Cerebellar nuclear complex (tissue), 1 donor: Measurements from ENCODE around the gene RNU6-9.
"Not testable (repeated sequence)": the region's sequence is repeated elsewhere in the genome, so short reads cannot be mapped to it uniquely, and the experiment has no call there.

ENCODE experiments used
- DNase-seq, 2 experiments: peaks; one replicate each; lab custom pipeline; 2025; lab: John Stamatoyannopoulos, UW

RNU6-9 gene

DNA sequence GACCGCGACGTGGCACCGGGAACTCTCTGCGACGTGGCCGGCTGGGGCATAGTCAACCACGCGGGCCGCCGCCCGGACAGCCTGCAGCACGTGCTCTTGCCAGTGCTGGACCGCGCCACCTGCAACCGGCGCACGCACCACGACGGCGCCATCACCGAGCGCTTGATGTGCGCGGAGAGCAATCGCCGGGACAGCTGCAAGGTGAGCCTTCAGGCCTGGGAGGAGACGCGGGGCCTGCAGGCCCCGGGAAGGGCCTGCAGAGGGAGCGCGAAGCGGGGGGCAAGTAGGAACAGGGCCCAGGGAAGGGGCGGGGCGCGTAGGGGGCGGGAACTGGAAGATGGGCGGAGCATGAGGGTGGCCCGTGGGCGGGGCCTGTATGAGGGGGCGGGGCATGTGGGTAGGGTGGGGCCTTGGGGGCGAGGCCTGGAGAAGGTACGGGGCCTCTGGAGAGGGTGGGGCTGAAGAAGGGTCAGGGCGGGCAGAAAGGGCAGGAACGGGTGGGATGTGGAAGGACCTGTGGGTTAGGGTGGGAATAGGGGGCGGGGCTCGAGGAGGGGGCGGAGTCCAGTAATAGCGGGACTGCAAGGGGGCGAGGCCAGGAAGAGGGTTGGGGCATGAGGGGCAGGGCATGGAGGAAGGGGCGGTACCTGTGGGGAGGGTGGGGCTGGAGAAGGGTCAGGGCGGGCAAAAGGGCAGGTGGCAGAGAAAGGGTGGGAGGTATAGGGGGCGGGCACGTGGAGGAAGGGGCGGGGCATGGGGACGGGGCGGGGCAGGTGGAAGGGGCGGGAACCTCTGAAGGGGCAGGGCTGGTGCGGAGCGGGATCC lies 31.3 kb upstream of the RNU6-9 start:
- DNase-seq = no peak

DNA sequence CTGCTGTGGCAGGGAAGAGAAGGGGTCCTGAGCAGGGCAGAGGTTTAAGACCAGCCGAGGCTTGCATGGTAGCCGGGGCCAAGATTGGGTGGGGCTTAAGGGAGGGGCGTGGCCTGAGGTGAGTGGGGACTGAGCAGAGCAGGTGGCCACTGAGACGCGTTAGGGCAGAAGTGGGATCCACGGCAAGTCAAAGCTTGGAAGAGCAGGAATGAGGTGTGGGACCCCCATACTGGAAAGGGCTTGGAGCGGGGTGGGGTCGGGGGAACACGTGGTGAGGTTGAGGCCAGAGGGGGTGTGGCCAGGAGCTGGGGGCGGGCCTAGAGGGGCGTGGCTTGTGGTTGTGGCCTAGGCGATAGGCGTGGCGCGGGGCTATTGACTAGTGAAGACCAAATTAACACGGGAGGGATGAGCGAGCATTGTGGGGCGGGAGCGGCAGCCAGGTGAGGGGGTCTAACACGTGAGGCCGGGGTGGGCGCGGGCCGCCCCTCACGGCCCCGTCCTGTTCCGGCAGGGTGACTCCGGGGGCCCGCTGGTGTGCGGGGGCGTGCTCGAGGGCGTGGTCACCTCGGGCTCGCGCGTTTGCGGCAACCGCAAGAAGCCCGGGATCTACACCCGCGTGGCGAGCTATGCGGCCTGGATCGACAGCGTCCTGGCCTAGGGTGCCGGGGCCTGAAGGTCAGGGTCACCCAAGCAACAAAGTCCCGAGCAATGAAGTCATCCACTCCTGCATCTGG lies 30.5 kb upstream of the RNU6-9 start:
- no peak for DNase-seq

DNA sequence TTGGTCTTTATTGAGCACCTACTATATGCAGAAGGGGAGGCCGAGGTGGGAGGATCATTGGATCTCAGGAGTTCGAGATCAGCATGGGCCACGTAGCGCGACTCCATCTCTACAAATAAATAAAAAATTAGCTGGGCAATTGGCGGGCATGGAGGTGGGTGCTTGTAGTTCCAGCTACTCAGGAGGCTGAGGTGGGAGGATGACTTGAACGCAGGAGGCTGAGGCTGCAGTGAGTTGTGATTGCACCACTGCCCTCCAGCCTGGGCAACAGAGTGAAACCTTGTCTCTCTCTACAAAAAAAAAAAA lies 30.0 kb upstream of the RNU6-9 start:
- DNase-seq = no peak

DNA sequence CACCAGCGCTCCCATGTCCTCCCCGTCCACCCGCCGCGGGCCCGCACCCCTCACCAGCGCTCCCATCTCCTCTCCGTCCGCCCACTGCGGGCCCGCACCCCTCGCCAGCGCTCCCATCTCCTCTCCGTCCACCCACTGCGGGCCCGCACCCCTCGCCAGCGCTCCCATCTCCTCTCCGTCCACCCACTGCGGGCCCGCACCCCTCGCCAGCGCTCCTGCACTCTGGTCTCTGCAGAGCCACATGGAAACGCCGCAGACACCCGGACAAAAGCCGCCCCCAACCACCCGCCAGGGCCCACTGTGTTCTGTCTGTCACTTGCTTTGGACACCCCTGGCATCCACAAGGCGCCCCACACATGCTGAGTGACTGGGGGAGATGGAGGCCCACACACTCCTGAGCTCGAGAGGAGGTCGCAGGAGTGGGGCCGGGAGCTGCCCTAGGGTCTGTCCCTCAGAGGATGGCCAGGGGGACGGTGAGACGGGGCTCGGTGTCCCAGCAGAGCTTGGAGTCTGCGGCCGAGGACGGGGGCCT lies 26.4 kb upstream of the RNU6-9 start:
- no peak for DNase-seq

DNA sequence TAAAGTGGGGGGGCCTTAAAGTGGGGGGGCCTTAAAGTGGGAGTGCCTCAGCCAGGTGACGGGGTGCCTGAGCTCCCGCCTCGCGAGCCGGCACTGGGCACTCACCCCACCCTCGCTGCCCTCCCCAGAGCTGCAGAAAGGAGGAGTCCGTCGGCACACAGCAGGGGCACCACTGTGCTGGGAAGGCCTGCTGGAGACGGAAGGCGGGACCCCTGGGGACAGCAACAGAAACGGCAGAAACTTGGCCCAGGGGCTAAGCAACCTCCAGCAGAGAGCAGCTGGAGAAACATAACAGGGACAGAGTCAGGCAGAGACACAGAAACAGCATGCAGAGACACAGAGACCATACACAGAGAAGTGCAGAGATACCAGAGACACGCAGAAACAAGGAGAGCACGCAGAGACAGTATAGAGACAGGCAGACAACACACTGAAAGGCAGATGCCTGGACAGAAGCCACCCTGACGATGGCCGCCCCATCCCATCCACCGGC lies 25.9 kb upstream of the RNU6-9 start:
- DNase-seq = no peak

DNA sequence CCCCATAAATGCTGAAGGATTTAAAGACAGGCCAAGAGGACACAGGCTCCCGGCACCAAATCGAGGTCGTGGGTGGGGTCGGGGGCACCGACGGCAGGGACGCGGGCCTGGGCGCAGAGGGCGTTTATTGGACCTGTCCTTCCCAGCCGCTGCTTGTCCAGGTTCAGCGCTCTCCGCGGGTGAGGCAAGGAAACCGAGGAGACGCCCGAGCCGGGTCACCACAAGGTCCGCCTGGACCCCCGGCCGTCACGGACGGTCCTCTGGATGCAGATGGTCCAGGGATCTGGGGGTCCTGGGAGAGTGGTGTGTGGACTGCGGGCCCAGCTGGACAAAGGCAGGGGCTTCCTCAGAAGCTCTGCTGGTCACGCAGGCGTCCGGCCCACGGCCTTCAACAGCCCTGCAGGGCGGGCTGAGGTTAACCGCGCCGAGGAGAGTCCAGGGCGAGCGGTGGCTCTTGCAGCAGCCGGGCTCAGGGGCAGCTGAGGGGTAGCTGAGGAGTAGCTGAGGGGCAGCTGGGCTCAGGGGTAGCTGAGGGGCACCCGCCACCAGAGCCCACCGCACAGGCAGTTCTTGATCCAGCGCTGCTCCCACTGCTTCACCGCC lies 25.3 kb upstream of the RNU6-9 start:
- DNase-seq = no peak

DNA sequence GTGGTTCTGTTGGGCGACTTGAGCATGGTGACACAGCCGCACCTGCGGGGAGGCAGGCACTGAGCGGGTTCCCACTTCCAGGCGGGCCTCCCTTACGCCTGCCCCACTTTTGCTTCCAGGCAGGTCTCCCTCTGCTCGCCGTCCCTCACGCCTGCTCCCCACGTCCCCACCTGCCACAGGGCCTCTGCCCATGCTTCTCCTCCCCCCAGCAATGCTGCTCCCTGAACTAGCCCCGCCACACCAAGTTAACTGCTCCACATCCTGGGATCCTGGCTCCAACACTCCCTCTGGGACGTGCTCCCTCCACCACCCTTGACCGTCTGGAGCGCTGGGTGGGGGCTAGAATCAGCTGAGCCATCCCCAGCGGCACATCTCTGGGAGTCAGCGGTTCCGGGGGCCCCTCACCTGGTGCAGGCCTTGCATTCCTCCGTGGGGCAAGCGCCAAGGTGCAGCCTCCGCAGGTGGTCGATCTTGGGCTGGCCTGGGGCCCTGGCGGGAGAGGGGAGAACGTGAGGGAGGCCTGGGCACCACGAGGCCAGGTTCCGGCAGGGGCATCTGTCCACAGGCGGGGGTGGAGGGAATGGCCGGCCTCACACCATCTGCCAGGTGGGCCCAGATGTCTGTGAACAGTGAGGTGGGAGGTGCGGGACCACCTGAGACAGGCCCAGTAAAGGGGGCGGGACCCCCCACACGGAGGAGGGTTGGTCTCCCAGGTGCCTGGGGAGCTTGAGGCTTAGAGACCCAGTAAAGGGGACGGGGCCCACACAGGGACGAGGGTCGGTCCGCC lies 24.6 kb upstream of the RNU6-9 start:
- DNase-seq = no peak

DNA sequence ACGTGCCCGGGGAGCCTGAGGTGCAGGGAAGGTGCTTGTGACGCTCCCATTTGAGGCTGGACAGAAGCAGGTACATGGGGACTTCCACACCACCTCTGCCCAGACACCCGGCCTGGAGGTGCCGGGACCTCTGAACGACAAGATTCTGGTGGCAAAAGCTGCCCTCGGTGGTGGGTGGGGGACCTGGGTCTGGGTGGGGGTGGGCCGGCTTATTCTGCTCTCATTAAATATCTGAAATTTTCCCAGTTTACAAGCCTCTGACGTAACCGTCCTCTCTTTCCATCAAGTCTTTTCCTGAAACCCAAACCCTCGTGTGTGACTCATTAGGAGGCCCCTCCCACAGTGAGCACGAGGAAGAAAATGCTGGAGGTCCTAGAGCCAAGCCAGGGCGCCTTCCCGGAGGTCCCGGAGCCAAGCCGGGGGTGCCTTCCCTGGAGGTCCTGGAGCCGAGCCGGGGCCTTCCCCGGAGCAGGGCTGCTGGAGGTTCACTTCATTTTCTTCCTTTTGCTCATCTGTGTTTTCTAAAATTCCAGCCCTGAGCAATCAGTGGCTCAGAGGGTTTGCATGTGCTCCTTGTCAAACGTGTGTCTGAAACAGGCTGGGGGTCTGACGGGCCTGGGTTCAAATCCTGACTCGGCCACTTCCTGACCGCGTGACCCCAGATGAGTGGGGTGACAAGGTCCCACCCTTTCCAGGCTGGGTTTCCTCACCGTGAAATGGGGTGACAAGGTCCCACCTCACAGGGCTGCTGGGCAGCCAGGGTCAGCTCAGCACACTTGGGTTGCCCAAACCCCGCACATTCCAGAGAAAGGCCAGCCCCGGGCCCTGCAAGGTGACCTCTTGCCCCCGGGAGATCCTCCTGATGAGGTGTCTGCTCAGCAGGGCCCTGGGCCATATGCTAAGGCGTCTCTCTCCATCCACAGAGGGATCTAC lies 23.8 kb upstream of the RNU6-9 start:
- DNase-seq = no peak

DNA sequence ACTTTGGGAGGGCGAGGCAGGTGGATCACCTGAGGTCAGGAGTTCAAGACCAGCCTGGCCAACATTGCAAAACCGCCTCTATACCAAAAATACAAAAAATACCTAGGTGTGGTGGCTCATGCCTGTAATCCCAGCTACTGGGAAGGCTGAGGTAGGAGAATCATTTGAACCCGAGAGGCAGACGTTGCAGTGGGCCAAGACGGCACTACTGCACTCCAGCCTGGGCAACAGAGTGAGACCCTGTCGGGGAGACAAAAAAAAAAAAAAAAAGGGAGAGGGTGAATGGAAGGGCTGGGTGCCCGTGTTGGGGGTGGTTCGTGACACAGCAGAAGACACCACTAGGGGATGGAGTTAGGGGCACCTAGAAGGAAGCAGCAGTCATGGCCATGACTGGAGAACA lies 23.0 kb upstream of the RNU6-9 start:
- no peak for DNase-seq

DNA sequence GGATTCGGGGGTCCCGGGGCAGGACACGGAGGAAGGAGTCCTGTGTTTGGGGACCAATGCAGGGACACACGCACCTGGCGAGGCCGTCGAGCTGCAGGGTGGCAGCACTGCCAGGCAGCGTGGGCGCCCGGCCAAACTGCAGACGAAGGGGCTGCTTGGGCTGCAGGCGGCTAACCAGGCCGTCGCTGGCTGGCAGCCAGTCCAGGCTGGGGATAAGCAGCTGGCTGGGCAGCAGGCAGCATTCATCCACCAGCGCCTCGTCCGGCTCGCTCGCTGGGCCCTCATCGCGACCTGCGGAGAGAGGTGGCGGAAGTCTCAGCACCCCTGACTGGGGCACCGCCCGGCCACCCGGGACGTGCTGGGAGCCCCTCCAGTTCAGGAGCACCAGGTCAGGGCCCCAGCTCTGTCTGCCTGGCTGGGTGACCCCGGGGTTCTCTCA lies 22.3 kb upstream of the RNU6-9 start:
- DNase-seq = no peak

DNA sequence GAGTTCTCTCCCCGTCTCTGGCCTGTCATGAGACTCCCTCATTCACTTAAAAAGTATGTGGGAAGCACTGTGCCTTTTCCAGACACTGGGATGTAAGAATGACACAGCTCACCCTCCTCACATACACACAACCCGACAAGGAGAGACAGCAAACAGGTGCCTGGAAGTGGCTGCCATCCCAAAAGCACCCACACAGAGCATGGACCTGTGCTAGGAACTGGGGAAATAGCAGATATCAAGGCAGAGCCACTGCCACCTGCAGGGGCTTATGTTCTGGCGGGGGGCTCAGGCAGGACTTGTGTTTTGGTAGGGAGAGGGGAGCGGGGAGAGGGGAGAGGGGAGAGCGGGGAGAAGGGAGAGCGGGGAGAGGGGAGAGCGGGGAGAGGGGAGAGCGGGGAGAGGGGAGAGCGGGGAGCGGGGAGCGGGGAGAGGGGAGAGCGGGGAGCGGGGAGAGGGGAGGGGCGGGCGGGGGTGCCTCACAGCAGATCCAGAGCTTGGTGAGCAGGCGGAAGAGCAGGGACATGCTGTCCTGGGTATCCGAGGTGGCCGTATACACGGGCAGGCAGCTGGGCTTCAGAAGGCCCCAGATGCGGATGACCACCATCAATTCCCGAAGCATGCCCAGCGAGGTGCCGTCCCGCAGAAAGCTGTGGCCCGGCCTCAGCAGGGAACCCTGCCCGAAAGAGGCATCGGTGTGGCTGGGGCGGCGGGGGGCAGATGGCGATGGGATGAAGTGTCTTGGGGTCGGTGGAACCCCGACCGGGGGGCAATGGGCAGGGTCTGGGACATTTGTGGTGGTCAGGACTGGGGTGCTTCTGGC lies 21.6 kb upstream of the RNU6-9 start:
- no peak for DNase-seq

DNA sequence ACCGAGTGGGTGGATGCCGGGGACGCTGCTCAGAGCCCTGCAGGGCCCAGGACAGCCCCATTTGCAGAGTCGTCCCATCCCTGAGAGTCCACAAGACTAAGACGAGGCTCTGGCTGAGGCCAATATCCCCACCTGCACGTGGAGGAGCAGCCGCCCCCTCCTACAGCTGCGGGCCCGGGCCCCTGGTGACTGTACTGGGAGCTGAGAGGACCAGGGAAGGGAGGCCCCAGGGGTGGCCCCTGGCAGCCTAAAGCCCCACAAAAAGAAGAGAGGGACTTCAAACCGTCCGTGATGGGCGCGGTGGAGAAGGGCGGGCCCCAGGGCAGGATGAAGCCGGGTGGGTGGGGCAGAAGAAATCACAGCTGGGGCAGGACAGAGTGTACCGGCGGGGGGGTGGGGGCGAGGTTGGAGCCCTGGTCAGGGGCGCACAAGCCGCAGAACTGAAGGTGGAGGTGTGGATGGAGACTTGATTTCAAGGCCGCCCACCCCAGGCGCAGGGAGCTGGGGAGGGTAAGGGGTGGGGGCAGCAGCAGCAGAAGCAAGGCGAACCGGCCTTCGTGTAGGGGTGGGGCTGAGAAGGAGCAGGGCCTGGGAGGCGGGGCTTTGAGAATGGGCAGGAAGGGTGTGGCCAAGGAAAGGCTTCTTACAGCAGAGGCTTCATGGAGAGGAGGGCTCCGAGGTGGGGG lies 20.9 kb upstream of the RNU6-9 start:
- DNase-seq = no peak

DNA sequence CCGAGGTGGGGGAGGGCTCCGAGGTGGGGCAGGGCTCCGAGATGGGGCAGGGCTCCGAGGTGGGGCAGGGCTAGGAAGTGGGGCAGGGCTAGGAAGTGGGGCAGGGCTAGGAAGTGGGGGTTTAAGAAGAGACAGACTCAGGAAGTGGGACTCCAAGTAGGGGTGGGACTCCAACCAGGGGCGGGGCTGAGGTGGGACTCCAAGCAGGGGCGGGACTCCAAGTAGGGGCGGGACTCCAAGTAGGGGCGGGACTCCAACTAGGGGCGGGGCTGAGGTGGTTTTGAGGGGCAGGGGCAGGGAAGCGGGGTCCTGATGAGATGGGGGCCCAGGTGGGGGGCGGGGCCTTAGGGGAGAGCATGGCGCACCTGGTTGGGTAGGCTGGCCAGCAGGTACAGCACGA lies 20.2 kb upstream of the RNU6-9 start:
- DNase-seq = no peak

DNA sequence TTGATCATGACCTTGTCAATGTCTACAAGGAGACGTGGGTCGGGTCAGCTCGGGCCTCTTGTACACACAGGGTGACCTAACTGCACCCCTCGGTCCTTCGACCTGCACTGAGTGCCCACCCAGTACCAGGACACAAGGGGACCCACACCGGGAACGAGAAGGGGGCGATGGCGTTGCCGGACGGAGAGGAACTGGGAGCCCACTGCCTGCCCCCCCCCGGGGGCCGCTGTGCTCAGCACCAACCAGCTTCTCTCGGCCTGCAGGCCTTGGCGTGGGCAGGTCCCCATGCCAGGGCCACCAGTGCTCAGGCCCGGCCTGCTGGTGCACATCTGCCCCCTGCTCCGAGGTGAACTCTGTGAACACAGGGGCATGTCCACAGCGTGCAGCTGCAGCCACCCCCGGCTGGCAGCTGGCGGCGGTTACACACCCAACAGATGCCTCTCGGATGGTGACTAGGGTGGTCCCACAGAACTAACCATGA lies 19.7 kb upstream of the RNU6-9 start:
- DNase-seq = no peak

DNA sequence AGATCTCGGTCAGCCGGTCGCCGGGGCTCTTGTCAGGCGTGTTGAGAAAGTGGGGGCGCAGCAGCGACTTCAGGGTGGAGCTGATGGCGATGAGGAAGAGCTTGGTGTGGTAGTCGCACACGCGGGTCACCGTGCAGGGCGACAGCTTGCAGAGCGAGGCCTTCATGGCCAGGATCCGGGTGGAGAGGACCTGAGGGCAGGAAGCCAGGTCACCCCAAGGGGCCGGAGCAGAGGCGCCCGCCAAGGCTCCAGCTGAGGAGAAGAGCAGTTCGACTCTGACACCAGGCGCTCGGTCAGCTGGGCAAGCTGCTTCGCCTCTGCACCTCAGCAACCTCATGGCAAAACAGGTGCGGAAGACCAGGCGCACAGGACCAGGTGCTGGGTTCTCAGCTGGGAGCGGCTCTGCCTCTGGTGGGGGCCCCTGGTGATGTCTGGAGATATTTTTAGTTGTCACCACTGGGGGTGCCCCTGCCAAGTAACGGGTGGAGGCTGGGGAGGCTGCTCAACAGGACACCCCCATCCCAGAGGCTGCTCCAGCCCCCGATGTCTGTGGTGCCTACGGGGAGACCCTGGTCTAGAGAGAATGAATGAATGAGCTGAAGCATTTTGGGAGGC lies 17.9 kb upstream of the RNU6-9 start:
- DNase-seq = no peak

DNA sequence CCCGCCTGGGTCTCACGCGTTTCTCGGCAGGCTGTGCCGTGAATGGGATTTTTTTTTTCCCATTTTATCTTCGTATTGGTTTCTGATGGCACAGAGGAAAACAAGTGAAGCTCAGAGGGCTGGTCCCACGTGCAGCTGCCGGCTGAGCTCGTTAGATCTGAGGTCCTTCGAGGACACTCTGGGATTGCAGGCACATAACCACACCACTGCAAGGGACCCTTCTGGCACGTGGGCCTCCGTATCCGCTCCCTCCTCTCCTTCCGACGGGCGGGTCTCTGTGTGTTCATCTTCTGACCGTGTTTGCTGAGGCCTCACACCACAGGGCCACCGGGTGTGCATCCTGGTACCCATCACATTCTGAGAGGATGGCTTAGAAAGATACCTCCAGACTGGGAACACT lies 17.2 kb upstream of the RNU6-9 start:
- no peak for DNase-seq

DNA sequence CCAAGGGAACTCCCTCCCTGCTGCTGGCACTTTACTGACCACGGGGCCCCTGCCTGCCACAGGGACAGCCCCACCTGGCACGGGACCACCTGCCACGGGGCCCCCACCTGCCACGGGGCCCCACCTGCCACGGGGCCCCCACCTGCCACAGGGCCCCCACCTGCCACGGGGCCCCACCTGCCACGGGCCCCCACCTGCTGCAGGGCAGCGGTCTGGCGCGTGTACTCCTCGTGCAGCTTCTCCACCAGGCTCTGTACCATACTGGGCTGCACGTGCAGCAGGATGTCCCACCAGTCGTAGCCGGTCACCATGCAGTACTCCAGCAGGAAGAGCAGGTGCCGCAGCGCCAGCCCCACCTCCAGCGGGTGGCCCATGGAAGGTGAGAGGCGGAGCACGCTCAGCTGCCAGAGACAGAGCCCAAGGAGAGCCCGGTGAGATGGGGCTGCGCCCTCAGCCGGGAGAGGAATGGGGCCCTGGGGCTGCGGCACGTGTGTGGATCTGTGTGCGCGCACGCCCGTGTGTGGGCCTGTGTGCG lies 16.4 kb upstream of the RNU6-9 start:
- DNase-seq = no peak

DNA sequence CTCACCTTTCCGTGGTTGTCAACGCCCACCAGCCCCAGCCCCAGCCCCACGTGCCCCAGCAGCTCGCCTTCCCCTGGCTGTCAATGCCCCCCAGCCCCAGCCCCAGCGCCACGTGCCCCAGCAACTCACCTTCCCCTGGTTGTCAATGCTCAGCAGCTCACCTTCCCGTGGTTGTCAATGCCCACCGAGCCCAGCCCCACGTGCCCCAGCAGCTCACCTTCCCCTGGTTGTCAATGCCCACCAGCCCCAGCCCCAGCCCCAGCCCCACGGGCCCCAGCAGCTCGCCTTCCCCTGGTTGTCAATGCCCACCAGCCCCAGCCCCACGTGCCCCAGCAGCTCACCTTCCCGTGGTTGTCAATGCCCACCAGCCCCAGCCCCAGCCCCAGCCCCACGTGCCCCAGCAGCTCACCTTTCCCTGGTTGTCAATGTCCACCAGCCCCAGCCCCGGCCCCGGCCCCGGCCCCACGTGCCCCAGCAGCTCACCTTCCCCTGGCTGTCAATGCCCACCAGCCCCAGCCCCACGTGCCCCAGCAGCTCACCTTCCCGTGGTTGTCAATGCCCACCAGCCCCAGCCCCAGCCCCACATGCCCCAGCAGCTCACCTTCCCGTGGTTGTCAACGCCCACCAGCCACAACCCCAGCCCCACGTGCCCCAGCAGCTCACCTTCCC lies 15.2 kb upstream of the RNU6-9 start:
- DNase-seq = not testable (repeated sequence)
